Natural killer cell (primary cell): ENCODE results near the gene PRKRA. TPM values are rescaled to one million over a fixed set of nuclear protein-coding genes. Genes with fewer than 3 reads are reported as not detected.
"Not testable (repeated sequence)": the region's sequence is repeated elsewhere in the genome, so short reads cannot be mapped to it uniquely, and the experiment has no call there.

Experiments used
- ATAC-seq, 3 donors: fragments of 150-1000 bp in 2 of 3; fragments of 200-7000 bp in 1 of 3; cut with Tn5 transposase; 1 replicate in 1 of 3; 2 replicates in 2 of 3; pipeline ENCODE4 v1.10.0; 2021; ENCODE audit warnings: mild to moderate bottlenecking in 2 of 3, moderate library complexity in 2 of 3
- DNase-seq, 2 donors: peaks; one replicate each; pipeline versions ENCODE4 v3.0.0 to v3.0.0-alpha.2; 2013 to 2021; ENCODE audit warnings: mixed read lengths in 1 of 2
- H3K27ac ChIP-seq: one replicate; pipeline ENCODE4 v1.5.1; 2013; ENCODE audit warnings: mild to moderate bottlenecking, low read length
- H3K27me3 ChIP-seq: one replicate; pipeline ENCODE4 v1.6.1; 2013; ENCODE audit warnings: low read length; ENCODE audit not compliant: control insufficient read depth, insufficient read depth
- H3K36me3 ChIP-seq: one replicate; pipeline ENCODE4 v1.6.1; 2013; ENCODE audit warnings: low read length; ENCODE audit not compliant: control insufficient read depth, insufficient read depth
- H3K4me1 ChIP-seq: one replicate; pipeline ENCODE4 v1.6.1; 2013; ENCODE audit warnings: low read length; ENCODE audit not compliant: control insufficient read depth, insufficient read depth
- H3K4me3 ChIP-seq: one replicate; pipeline ENCODE4 v1.5.1; 2013; ENCODE audit warnings: low read length
- H3K9me3 ChIP-seq: one replicate; pipeline ENCODE4 v1.6.1; 2013; ENCODE audit warnings: low read length; ENCODE audit not compliant: control insufficient read depth, insufficient read depth
- H3K27ac Mint-ChIP-seq, 2 donors: one replicate each; pipeline ENCODE4 v1.8.0; 2022; ENCODE audit warnings: mild to moderate bottlenecking in 2 of 2, mixed read lengths in 2 of 2, moderate library complexity in 1 of 2
- H3K27me3 Mint-ChIP-seq, 2 donors: one replicate each; pipeline ENCODE4 v1.8.0; 2022; ENCODE audit warnings: low read depth in 2 of 2, mixed read lengths in 2 of 2
- H3K36me3 Mint-ChIP-seq: one replicate; pipeline ENCODE4 v1.8.0; 2022; ENCODE audit warnings: mixed read lengths
- H3K4me1 Mint-ChIP-seq, 2 donors: one replicate each; pipeline ENCODE4 v1.8.0; 2022; ENCODE audit warnings: mixed read lengths in 2 of 2
- H3K4me3 Mint-ChIP-seq: one replicate; pipeline ENCODE4 v1.8.0; 2022; ENCODE audit warnings: mild to moderate bottlenecking, moderate library complexity, mixed read lengths
- H3K9me3 Mint-ChIP-seq, 2 donors: one replicate each; pipeline ENCODE4 v1.8.0; 2022; ENCODE audit warnings: mixed read lengths in 2 of 2
- CTCF ChIP-seq: fragments of 200-600 bp; IDR thresholded peaks from one replicate; pipeline ENCODE4 v1.8.0; 2022; ENCODE audit warnings: antibody characterized with exemption
- WGBS: methylation state at CpG from one replicate; pipeline ENCODE4 v1.1.7; 2013; ENCODE audit warnings: missing lambda C conversion rate; ENCODE audit not compliant: insufficient coverage; 5-methylcytosine and 5-hydroxymethylcytosine counted together
- intact Hi-C: fragments of 100-400 bp; cut with micrococcal nuclease; formaldehyde crosslinking; loops from one replicate; pipeline ENCODE4 v1.14.2; 2022
- total RNA-seq, 4 donors: library from RNA; stranded (reverse); fragments of 120-200 nt in 1 of 4; gene quantifications; one replicate each; pipeline versions ENCODE4 v1.2.3 to v1.2.4, GENCODE V29; 2013 to 2022

PRKRA gene
- total RNA-seq, 3 donors from 2014 or later (not counting 1 experiment from before 2014, with no cell fraction given): 42.1 to 48.3 (median 44.0) TPM

GRCh38 chr2:178473931-178474330 is 23.0 kb upstream of the PRKRA start:
- H3K9me3 Mint-ChIP-seq: no peaks in the 10 kb centered on the region
- no peak overlapping the region for H3K27ac Mint-ChIP-seq
- DNase-seq: no peak
- no peak for ATAC-seq
- no peak overlapping the region for H3K27ac ChIP-seq
- H3K4me1 Mint-ChIP-seq: peaks cover 8 to 9% of the 10 kb centered on the region in 2 donors
- TF ChIP-seq CTCF: no peak
- H3K36me3 Mint-ChIP-seq: no peaks in the 10 kb centered on the region
- H3K4me3 Mint-ChIP-seq: no peak overlapping the region
- intact Hi-C loops: no loop called here
- no peaks in the 10 kb centered on the region for H3K9me3 ChIP-seq
- no peaks in the 10 kb centered on the region for H3K36me3 ChIP-seq
- WGBS: 88% methylated on average over 4 of the region's 4 CpGs
- H3K27me3 ChIP-seq: no peaks in the 10 kb centered on the region
- H3K4me3 ChIP-seq: no peak overlapping the region
- H3K27me3 Mint-ChIP-seq: no peaks in the 10 kb centered on the region
- H3K4me1 ChIP-seq: peaks cover 3% of the 10 kb centered on the region

- no peaks in the 10 kb centered on the region for H3K9me3 Mint-ChIP-seq
- Histone ChIP-seq H3K9me3 (no peaks in the 10 kb centered on the region), H3K27me3 (no peaks in the 10 kb centered on the region), H3K4me1 (peaks cover 2% of the 10 kb centered on the region), H3K36me3 (no peaks in the 10 kb centered on the region), H3K4me3 (no peak overlapping the region), H3K27ac (no peak overlapping the region)
- H3K27ac Mint-ChIP-seq: no peak overlapping the region
- H3K4me3 Mint-ChIP-seq: no peak overlapping the region
- H3K27me3 Mint-ChIP-seq: no peaks in the 10 kb centered on the region
- H3K4me1 Mint-ChIP-seq: peaks cover 2 to 3% of the 10 kb centered on the region in 2 donors
- TF ChIP-seq CTCF: no peak
- intact Hi-C loops: no loop called here
- WGBS: 98% methylated on average over 2 of the region's 2 CpGs
- DNase-seq: no peak
- H3K36me3 Mint-ChIP-seq: no peaks in the 10 kb centered on the region
- no peak for ATAC-seq
Measured at GRCh38 chr2:178473373-178473772, 22.4 kb upstream of the PRKRA start.

- intact Hi-C loops, H3K27me3 Mint-ChIP-seq, ATAC-seq, H3K27ac ChIP-seq, H3K4me3 Mint-ChIP-seq, H3K27me3 ChIP-seq, H3K4me1 Mint-ChIP-seq, H3K27ac Mint-ChIP-seq, H3K36me3 Mint-ChIP-seq, H3K4me3 ChIP-seq, H3K9me3 Mint-ChIP-seq, H3K36me3 ChIP-seq, H3K4me1 ChIP-seq, H3K9me3 ChIP-seq, DNase-seq: not testable (repeated sequence)
- 100% methylated on average over 4 of the region's 5 CpGs for WGBS
Measured at GRCh38 chr2:178471313-178471712, 20.3 kb upstream of the PRKRA start.

- Mint-ChIP-seq H3K27ac (no peak overlapping the region), H3K4me1 (no peaks in the 10 kb centered on the region), H3K36me3 (no peaks in the 10 kb centered on the region), H3K9me3 (no peaks in the 10 kb centered on the region), H3K4me3 (no peak overlapping the region), H3K27me3 (no peaks in the 10 kb centered on the region)
- no peaks in the 10 kb centered on the region for H3K4me1 ChIP-seq
- no peaks in the 10 kb centered on the region for H3K36me3 ChIP-seq
- H3K27ac ChIP-seq: no peak overlapping the region
- H3K27me3 ChIP-seq: no peaks in the 10 kb centered on the region
- no peak for DNase-seq
- H3K4me3 ChIP-seq: no peak overlapping the region
- 94% methylated on average over 6 of the region's 7 CpGs for WGBS
- no peak for ATAC-seq
- TF ChIP-seq CTCF: no peak
- intact Hi-C loops: no loop called here
- no peaks in the 10 kb centered on the region for H3K9me3 ChIP-seq
Measured at GRCh38 chr2:178469219-178469849, 18.4 kb upstream of the PRKRA start.
